Right lobe of liver (tissue), 6 donors: ENCODE results near the gene OOSP4B. TPM values are rescaled to one million over a fixed set of nuclear protein-coding genes. Genes with fewer than 3 reads are reported as not detected.

Experiments used
- ATAC-seq, 4 donors: fragments of 200-7000 bp; cut with Tn5 transposase; one replicate each; pipeline ENCODE4 v1.9.1; 2020; ENCODE audit warnings: mild to moderate bottlenecking in 4 of 4, moderate library complexity in 4 of 4
- DNase-seq, 3 donors: peaks; one replicate each; pipeline ENCODE4 v3.0.0-alpha.2; 2020
- H3K27ac ChIP-seq, 3 donors: fragments of 200-600 bp; one replicate each; pipeline ENCODE4 v1.8.0; 2022
- H3K27me3 ChIP-seq, 2 donors: fragments of 200-600 bp; one replicate each; pipeline ENCODE4 v1.8.0; 2022
- H3K36me3 ChIP-seq, 4 donors: fragments of 200-600 bp; sonication (generic) in 1 of 4; one replicate each; pipeline versions ENCODE4 v1.5.1 to v1.8.0; 2017 to 2022; ENCODE audit warnings: control low read depth in 1 of 4
- H3K4me1 ChIP-seq, 4 donors: fragments of 200-600 bp; sonication (generic) in 1 of 4; one replicate each; pipeline versions ENCODE4 v1.5.1 to v1.8.0; 2017 to 2022; ENCODE audit warnings: control low read depth in 1 of 4
- H3K4me3 ChIP-seq, 3 donors: fragments of 200-600 bp; one replicate each; pipeline ENCODE4 v1.8.0; 2022
- H3K9me3 ChIP-seq, 4 donors: fragments of 200-600 bp; sonication (generic) in 1 of 4; one replicate each; pipeline versions ENCODE4 v1.5.1 to v1.8.0; 2017 to 2022; ENCODE audit warnings: control low read depth in 1 of 4
- CTCF ChIP-seq, 4 donors: fragments of 200-600 bp in 3 of 4; fragments of 450-650 bp in 1 of 4; IDR thresholded peaks; one replicate each; pipeline versions ENCODE4 v1.5.1 to v1.8.0; 2016 to 2022; ENCODE audit warnings: antibody characterized with exemption in 4 of 4, mild to moderate bottlenecking in 2 of 4
- POLR2A ChIP-seq: fragments of 450-650 bp; IDR thresholded peaks from one replicate; pipeline ENCODE4 v1.6.1; 2017; ENCODE audit warnings: antibody characterized with exemption, mild to moderate bottlenecking
- WGBS: methylation state at CpG from one replicate; pipeline ENCODE4 v1.1.6; 2018; ENCODE audit warnings: low coverage, low lambda C conversion rate; ENCODE audit not compliant: insufficient coverage; ENCODE audit errors: missing lambda C conversion rate; 5-methylcytosine and 5-hydroxymethylcytosine counted together
- intact Hi-C, 2 donors: fragments of 100-400 bp; cut with DNase I; formaldehyde crosslinking; loops; one replicate each; pipeline versions ENCODE4 v1.11.2 to v1.14.1; 2022
- total RNA-seq, 6 experiments: library from RNA; depleted of rRNA in 2 of 6; stranded (reverse); fragments of >200 nt in 2 of 6; fragmentation: NEBNext Ultra II Directional in 3 of 6; extraction: Animal tissue kit (Norgen Biotek cat#: 25700) in 3 of 6; gene quantifications; one replicate each; pipeline versions ENCODE4 v1.1.0 to v1.2.4, GENCODE V29; 2016 to 2023
- donor health status: DM: no; HTN: yes; CAD: no.
- donor health status: DM: no; HTN: no; CAD: no.
- donor health status: DM: no; HTN: no; CAD: no.
- donor health status: DM: no; HTN: yes; CAD: no.
- donor health status: DM: no; HTN: yes; CAD: no.

The OOSP4B gene
- total RNA-seq, 6 experiments from 2014 or later: not detected

- Histone ChIP-seq H3K4me3 (no peak overlapping the region), H3K9me3 (no peaks in the 10 kb centered on the region), H3K4me1 (no peaks in the 10 kb centered on the region), H3K36me3 (no peaks in the 10 kb centered on the region), H3K27me3 (no peaks in the 10 kb centered on the region), H3K27ac (no peak overlapping the region)
- TF ChIP-seq POLR2A (no peak), CTCF (IDR thresholded peaks at IDR 0.05) (no peak)
- DNase-seq (no peak), ATAC-seq (no peak)
- intact Hi-C loops: no loop called here
- WGBS: 21% methylated on average over 5 of the region's 5 CpGs
Observed at GRCh38 chr11:59992425-59992824, 24.6 kb upstream of the OOSP4B start.

DNA sequence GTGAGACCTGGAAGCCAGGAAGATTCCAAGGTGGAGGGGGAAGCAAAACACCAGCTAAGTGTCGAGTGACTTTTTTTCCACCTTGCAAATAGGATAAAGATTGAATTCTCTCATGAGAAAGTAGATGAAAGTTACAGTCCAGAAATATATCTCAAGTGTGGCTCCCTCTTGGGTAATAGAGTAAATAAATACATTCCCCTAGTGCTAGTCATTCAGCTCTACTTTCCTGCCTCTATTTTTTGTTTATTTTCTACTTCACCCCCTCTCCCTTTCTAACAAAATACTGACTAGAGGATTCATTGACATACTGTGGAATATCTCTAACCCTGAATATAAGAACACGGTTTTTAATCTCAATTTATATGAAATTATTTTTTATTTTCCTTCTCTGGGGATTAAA is 19.2 kb upstream of the OOSP4B start:
- 61% methylated on average over 2 of the region's 2 CpGs for WGBS
- Histone ChIP-seq H3K36me3 (no peaks in the 10 kb centered on the region), H3K4me1 (no peaks in the 10 kb centered on the region), H3K4me3 (no peak overlapping the region), H3K9me3 (no peaks in the 10 kb centered on the region), H3K27me3 (no peaks in the 10 kb centered on the region), H3K27ac (no peak overlapping the region)
- TF ChIP-seq POLR2A (no peak), CTCF (IDR thresholded peaks at IDR 0.05) (no peak)
- DNase-seq (no peak), ATAC-seq (no peak)
- intact Hi-C loops: no loop called here

DNA sequence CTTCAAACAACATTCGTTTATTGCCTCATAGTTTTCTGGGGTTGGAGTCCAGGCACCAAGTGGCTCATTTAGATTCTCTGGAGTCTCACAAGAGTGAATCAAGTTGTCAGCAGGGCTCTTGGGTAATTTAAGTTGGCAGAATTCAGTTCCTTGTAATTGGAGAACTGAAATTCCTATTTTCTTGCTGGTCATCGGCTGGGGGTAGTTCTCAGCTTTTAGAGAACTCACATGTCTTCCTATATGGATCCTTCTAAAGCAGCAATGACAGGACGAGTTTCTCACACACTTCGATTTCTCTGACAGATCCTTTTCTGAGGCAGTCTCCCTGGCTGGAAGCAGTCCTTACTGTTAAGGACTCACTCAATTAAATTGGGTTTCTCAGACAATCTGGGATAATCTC is 17.3 kb upstream of the OOSP4B start:
- Histone ChIP-seq H3K4me3 (no peak overlapping the region), H3K4me1 (no peaks in the 10 kb centered on the region), H3K36me3 (no peaks in the 10 kb centered on the region), H3K27me3 (no peaks in the 10 kb centered on the region), H3K27ac (no peak overlapping the region), H3K9me3 (no peaks in the 10 kb centered on the region)
- WGBS: 46% methylated on average over 4 of the region's 4 CpGs
- DNase-seq: no peak
- TF ChIP-seq CTCF (IDR thresholded peaks at IDR 0.05) (no peak), POLR2A (no peak)
- ATAC-seq: no peak
- intact Hi-C loops: no loop called here

DNA sequence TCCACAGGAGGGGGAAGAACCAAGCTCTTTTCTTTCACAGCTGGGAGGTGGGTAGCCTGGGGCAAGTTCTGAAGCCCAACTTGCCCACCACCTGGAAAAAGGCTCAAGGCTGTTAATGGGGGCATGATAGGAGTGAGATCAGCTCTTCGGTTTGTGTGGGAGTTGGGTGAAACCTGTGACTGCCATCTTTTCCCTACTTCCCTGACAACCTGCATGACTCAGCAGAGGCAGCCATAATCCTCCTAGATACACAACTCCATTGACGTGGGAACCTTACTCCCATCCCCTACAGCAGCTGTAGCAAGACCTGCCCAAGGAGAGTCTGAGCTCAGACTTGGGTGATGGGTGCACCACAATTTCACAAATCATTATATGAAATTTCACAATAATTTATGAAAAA is 13.3 kb upstream of the OOSP4B start:
- WGBS: 40% methylated on average over 1 of the region's 2 CpGs
- ATAC-seq: no peak

More for the DNA sequence above, 13.3 kb upstream of the OOSP4B start:
- Histone ChIP-seq H3K4me3 (no peak overlapping the region), H3K27me3 (no peaks in the 10 kb centered on the region), H3K4me1 (no peaks in the 10 kb centered on the region), H3K27ac (no peak overlapping the region), H3K9me3 (no peaks in the 10 kb centered on the region), H3K36me3 (no peaks in the 10 kb centered on the region)
- TF ChIP-seq POLR2A (no peak), CTCF (IDR thresholded peaks at IDR 0.05) (no peak)
- DNase-seq: no peak
- intact Hi-C loops: no loop called here
